Chondrocyte (in vitro differentiated cells): ENCODE data around the gene ACP6. TPM values are rescaled to one million over a fixed set of nuclear protein-coding genes. Genes with fewer than 3 reads are reported as not detected.

ENCODE experiments used
- DNase-seq: peaks from one replicate; pipeline ENCODE4 v3.0.0; 2021; ENCODE audit warnings: mixed read lengths, low spot score
- H3K27ac Mint-ChIP-seq: one replicate; pipeline ENCODE4 v1.8.0; 2021; ENCODE audit warnings: mild to moderate bottlenecking, moderate library complexity, mixed read lengths; ENCODE audit not compliant: unreplicated experiment
- H3K27me3 Mint-ChIP-seq: 2 replicates; pipeline ENCODE4 v1.8.0; 2021; ENCODE audit warnings: low read depth, mixed read lengths
- H3K36me3 Mint-ChIP-seq: 2 replicates; pipeline ENCODE4 v1.8.0; 2021; ENCODE audit warnings: low read depth, mixed read lengths
- H3K4me1 Mint-ChIP-seq: 2 replicates; pipeline ENCODE4 v1.8.0; 2021; ENCODE audit warnings: low read depth, mild to moderate bottlenecking, mixed read lengths
- H3K4me3 Mint-ChIP-seq: one replicate; pipeline ENCODE4 v1.8.0; 2021; ENCODE audit warnings: mild to moderate bottlenecking, moderate library complexity, mixed read lengths; ENCODE audit not compliant: unreplicated experiment
- H3K9me3 Mint-ChIP-seq: 2 replicates; pipeline ENCODE4 v1.8.0; 2021; ENCODE audit warnings: low read depth, mixed read lengths
- CTCF ChIP-seq: fragments of 200-600 bp; sonication (generic); IDR thresholded peaks from 2 replicates; pipeline ENCODE4 v1.5.0; 2021; ENCODE audit warnings: antibody characterized with exemption, mild to moderate bottlenecking, moderate library complexity
- total RNA-seq: library from RNA; stranded (reverse); gene quantifications from 3 replicates; pipeline ENCODE4 v1.2.1, GENCODE V29; 2021

Gene ACP6
- total RNA-seq, 1 donor from 2014 or later = 9.6 TPM

- peaks cover 16% of the 10 kb centered on the region for H3K4me1 Mint-ChIP-seq
- no peak for DNase-seq
- peaks cover 36% of the 10 kb centered on the region for H3K36me3 Mint-ChIP-seq
- no peaks in the 10 kb centered on the region for H3K27me3 Mint-ChIP-seq
- H3K27ac Mint-ChIP-seq = no peak overlapping the region
- TF ChIP-seq CTCF = no peak
- H3K4me3 Mint-ChIP-seq = no peak overlapping the region
- H3K9me3 Mint-ChIP-seq = no peaks in the 10 kb centered on the region
Measured at GRCh38 chr1:147612366-147612765, 58.0 kb downstream of the ACP6 start.

GRCh38 chr1:147611586-147611985, 58.7 kb downstream of the ACP6 start:
- Mint-ChIP-seq H3K36me3 (peaks cover 36% of the 10 kb centered on the region), H3K9me3 (no peaks in the 10 kb centered on the region), H3K4me3 (no peak overlapping the region), H3K27ac (no peak overlapping the region), H3K27me3 (no peaks in the 10 kb centered on the region), H3K4me1 (peaks cover 19% of the 10 kb centered on the region)
- TF ChIP-seq CTCF = no peak
- DNase-seq = no peak

DNA sequence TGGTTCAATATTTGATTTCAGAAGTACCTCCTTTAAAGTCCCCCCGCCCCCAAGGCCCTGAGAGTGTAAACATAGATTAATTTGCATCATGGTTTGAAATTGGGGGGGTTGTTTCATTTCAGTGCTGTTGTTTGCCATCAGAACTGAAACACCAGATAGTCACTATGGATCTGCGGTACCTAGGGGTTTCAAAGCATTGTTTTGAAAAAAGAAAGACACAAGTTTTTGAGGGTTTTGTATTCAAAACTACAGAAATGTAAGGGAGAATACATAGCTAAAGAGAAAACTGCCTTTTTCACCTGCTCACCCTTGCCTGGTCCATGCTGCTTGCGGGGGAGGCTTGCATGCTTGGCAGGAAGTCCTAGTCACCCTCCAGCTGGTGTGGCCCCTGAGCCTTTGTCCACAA, 59.3 kb downstream of the ACP6 start:
- H3K4me3 Mint-ChIP-seq = no peak overlapping the region
- no peak for DNase-seq
- no peak for TF ChIP-seq CTCF
- H3K27ac Mint-ChIP-seq = no peak overlapping the region
- no peaks in the 10 kb centered on the region for H3K9me3 Mint-ChIP-seq
- H3K36me3 Mint-ChIP-seq = peaks cover 36% of the 10 kb centered on the region
- peaks cover 24% of the 10 kb centered on the region for H3K4me1 Mint-ChIP-seq
- H3K27me3 Mint-ChIP-seq = no peaks in the 10 kb centered on the region

DNA sequence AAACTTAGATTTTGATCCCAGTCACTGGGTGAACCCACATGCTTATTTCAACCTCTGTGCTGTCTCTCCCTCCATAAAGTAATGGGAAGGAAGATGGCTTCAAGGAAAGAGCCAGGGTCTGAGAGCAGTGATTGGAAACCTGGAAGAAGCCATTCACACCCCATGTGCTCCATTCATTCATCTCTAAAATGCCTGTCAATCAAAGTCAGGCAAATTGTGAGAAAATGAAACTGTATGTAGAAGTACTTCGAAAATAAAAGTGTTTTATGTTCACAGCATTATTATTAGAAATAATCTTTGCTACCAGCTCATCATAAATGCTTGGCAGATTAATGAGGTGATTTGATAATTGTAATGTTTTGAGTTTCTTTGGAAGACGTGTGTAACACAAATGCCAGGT, 61.0 kb downstream of the ACP6 start:
- Mint-ChIP-seq H3K27ac (no peak overlapping the region), H3K27me3 (no peaks in the 10 kb centered on the region), H3K36me3 (peaks cover 28% of the 10 kb centered on the region), H3K9me3 (no peaks in the 10 kb centered on the region), H3K4me3 (no peak overlapping the region), H3K4me1 (peaks cover 40% of the 10 kb centered on the region)
- TF ChIP-seq CTCF = no peak
- DNase-seq = no peak

- Mint-ChIP-seq H3K9me3 (no peaks in the 10 kb centered on the region), H3K27me3 (no peaks in the 10 kb centered on the region), H3K36me3 (peaks cover 24% of the 10 kb centered on the region), H3K4me3 (no peak overlapping the region), H3K27ac (no peak overlapping the region), H3K4me1 (peaks cover 41% of the 10 kb centered on the region)
- DNase-seq = no peak
- TF ChIP-seq CTCF = no peak
Measured at GRCh38 chr1:147608596-147608995, 61.7 kb downstream of the ACP6 start.
